GM18526 (cell line): ENCODE measurements around the gene DPRX.

Source experiments
- POLR2A ChIP-seq: IDR thresholded peaks from 3 replicates; pipeline ENCODE4 v1.6.1; 2011; ENCODE audit not compliant: insufficient read length; ENCODE audit errors: extremely low read depth

Gene DPRX, protein sequence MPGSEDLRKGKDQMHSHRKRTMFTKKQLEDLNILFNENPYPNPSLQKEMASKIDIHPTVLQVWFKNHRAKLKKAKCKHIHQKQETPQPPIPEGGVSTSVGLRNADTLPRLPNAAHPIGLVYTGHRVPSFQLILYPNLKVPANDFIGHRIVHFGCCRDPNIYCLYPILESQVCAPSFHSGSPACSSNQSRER

GRCh38 chr19:53631949-53632407, at the start of gene DPRX:
Gene DPRX, plus strand, starts transcription at chr19:53631999. Its CDS starts 108 bp downstream, at chr19:53632107.
- no peak for TF ChIP-seq POLR2A

DNA sequence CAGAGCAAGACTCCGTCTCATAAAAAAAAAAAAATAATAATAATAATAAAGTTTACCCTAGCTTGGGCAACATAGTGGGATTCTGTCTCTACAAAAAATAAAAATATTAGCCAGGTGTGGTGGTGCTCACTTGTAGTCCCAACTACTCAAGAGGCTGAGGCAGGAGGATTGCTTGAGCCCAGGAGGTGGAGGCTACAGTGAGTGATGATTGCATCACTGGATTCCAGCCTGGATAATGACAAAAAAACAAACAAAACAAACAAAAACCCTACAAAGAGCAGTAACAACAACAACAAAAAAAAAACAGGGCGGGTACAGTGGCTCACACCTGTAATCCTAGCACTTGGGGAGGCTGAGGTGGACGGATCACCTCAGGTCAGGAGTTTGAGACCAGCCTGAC, 48.6 kb upstream of the DPRX start:
- TF ChIP-seq POLR2A: no peak

DNA sequence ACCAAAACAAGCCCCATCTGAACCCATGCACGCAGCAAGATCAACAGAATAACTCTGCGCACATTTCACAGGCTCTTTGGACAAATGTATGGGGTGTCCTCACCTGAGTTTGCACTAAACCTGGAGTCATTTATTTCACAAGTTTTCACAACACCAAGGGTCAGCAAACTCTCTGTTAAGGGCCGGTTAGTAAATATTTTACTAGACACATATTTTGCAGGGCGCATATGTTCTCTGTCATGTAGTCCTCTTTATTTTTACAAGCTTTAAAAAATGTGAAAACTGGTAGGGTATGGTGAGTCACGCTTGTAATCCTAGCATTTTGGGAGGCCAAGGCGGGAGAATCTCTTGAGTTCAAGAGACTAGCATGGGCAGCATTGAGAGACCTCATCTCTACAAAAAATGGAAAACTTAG, 45.5 kb upstream of the DPRX start:
- no peak for TF ChIP-seq POLR2A

DNA sequence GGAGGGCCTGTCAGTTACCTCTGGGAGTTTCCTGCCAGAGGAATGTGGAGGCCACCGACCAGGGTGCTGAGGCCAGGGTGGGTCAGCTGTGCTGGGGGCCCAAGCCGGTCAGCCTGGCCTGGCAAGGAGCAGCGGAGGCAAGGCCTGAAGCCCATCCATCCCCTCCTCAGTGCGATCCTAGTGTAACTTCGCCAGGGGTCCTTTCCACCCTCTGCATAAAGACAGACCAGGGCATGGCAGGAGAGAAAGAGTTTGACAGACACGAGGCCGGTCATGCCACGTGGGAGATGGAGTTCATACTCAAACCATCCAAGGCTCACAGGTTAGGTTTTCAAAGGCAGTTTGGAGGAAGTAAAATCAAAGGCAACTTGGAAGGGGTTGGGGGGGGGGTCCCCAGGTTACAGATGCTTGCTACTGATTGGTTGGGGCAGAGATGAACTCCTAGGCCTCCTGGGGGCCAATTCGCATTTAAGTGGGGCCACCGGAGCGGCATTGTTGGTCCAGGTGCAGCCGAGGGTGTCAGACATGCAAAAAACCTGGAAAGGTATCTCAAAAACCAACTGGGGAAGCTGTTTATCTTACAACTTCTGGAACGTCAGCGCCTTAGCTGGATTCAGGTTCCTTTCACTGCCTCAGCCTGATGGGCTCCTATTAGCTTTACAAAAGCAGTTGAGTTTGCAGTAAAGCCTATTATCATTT, 36.8 kb upstream of the DPRX start:
- TF ChIP-seq POLR2A: no peak

DNA sequence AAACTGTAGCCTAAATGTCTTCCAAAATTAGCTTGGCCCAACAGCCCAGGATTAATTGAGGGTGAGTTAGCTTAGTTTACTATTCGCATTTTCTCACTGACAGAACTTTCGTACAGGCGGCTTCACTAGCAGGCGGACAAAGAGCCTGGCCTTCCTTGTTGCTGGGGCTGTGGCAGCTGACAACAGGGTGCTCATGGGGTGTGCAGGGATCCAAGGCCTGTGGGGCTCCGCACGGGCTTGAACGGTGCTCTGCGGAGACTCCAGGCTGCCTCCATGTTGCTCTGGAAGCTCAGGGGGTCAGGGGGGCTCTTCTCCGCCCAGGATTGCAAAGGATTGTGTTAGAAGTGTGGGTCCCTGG, 36.3 kb upstream of the DPRX start:
- TF ChIP-seq POLR2A: no peak

DNA sequence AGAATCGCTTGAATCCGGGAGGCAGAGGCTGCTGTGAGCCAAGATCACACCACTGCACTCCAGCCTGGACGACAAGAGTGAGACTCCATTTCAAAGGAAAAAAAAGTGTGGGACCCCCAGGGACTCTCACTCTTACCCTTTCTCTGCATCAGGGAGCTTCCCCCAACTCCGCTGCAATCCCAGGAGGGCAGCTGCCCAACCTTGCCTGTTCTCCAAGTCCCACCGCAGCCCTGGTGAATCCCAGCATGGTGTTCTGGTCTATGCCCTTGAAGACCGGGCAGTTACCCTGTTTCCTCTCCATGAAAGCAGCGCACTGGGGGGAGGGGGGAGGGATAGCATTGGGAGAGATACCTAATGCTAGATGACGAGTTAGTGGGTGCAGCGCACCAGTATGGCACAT, 35.7 kb upstream of the DPRX start:
- no peak for TF ChIP-seq POLR2A

DNA sequence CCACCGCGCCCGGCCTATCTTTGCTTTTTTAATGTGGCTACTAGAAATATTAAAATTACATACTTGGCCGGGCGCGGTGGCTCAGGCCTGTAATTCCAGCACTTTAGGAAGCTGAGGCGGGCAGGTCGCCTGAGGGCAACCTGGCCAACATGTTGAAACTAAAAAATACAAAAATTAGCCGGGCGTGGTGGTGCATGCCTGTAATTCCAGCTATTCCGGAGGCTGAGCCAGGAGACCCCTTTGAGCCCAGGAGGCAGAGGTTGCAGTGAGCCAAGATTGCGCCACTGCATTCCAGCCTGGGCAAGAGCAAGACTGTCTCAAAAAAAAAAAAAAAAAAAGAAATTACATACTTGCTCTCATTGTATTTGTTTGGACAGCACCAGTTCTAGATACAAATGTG, 34.8 kb upstream of the DPRX start:
- TF ChIP-seq POLR2A: no peak

DNA sequence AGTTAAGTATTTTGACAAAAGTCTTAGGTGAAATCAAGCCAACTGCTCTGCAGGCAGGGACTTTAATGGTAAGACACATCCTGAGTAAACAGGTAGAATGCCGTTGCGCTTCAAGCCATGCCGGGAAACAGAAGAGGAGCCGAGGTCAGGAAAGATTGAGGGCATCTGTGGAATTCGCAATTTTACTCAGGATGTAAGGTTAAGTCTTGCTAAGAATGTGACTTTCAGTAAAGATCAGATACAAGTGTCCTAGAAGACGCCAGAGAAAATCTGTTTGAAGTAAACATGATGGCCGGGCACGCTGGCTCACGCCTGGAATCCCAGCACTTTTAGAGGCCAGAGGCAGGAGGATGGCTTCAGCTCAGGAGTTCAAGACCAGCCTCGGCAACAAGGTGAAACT, 33.4 kb upstream of the DPRX start:
- TF ChIP-seq POLR2A: no peak

DNA sequence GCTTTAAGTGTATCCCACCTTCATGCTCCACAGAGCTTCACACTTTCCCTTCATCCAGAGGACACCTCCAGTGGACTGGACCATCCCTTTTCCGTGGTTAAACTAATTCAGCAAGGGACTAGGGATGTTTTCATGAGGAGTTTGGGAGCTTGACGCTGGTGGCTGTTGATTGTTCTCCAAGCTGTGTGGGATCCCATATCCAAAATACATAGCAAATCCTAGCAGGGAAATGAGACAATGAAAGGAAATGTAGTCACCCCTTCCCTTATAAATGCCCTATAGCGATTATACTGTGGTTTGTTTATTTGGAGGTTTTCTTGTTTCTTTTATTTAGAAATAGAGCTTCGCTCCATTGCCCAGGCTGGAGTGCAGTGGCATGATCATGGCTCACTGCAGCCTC, 31.6 kb upstream of the DPRX start:
- TF ChIP-seq POLR2A: no peak

DNA sequence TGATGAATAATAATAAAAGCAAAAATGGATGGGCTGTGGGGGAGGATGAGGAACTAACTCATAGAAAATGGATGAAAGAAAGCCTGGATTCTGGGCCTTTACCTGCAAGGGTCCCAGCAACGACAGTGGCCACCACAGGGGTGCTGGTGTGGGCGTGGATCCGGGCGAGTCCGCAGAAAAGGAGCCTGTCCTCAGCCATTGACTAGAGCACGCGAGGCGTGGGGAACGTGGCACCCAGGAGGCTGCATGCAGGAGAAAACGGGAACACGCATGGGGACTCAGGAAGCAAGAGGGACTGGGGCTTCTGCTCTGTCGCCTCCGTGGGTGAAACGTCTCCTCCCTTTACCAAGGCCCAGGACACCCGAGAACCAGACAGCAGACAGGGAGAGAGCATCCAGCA, 25.8 kb upstream of the DPRX start:
- TF ChIP-seq POLR2A: no peak

DNA sequence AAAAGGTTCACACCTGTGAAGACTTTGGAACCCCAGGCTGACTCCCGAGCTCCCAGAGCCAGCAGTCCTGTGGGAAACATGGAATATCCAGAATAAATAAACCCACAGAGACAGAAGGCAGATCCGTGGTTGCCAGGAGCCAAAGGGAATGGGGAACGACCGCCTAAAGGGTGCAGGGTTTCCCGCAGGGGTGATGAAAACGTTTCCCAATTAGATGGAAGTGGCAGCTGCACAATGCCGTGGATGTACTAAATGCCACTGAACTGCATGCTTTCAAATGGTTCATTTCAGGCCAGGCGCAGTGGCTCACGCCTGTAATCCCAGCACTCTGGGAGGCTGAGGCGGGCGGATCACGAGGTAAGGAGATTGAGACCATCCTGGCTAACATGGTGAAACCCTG, 23.4 kb upstream of the DPRX start:
- no peak for TF ChIP-seq POLR2A

- no peak for TF ChIP-seq POLR2A
These were observed 18.9 kb upstream of the DPRX start for GRCh38 chr19:53612762-53613526.

DNA sequence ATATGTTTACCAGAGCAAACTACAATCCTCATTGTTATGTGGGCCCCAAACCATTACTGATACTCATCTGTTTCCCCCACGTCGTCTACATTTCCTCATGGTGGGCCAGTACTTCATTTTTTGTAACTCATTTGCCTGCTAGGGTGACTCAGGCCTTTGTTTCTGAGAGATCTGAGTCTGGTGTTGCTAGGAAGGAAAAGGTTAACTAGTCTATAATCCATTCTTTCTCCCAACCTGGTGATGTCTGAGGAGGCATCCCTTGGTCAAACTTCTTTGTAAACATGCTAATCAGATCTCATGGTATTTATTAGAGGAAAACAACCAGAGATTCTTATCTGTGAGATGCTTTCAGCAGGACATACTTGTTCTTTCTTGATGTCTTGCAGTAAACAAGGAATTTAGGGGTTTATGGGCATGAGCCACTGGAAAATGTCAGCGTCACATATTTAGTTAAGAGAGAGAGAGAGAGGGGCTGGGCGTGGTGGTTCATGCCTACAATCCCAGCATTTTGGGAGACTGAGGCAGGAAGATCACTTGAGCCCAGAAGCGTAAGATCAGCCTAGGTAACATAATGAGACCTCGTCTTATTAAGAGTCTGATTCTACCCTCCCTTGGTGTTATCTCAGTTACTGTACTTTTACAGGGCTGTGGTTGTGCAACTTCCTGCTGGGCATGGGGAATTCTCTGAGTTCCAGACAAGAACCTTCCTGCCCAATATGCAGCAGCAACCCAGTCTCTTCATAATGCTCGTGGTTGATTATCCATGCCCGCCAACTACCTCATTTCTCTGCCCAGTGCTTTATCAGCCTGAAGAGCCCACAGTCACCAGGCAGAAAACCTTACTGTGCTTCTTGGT, 9.7 kb upstream of the DPRX start:
- no peak for TF ChIP-seq POLR2A

- TF ChIP-seq POLR2A: no peak
These were observed 6.8 kb upstream of the DPRX start for GRCh38 chr19:53624771-53625545.

- TF ChIP-seq POLR2A: no peak
These were observed 5.3 kb upstream of the DPRX start for GRCh38 chr19:53626486-53626885.

- no peak for TF ChIP-seq POLR2A
These were observed 4.8 kb upstream of the DPRX start for GRCh38 chr19:53626976-53627375.
